Measurements from ENCODE around the gene CDC23.

CDC23 gene

GRCh38 chr5:138138949-138139780 is 74.0 kb downstream of the CDC23 start, which contains the start of gene NME5:
Gene NME5 (minus strand): TSS chr5:138139428. CDS start chr5:138138780, 648 bp downstream.
- DNase-seq: no peak

Measured in T1000 (cell line).